ENCODE results near the gene SMIM22. TPM values are rescaled to one million over a fixed set of nuclear protein-coding genes. Genes with fewer than 3 reads are reported as not detected.
A peak's percentile ranks its signal among the peaks of the same experiment; 100 is the strongest.

SMIM22 gene
- total and polyA plus RNA-seq, 11 donors: not detected

DNA sequence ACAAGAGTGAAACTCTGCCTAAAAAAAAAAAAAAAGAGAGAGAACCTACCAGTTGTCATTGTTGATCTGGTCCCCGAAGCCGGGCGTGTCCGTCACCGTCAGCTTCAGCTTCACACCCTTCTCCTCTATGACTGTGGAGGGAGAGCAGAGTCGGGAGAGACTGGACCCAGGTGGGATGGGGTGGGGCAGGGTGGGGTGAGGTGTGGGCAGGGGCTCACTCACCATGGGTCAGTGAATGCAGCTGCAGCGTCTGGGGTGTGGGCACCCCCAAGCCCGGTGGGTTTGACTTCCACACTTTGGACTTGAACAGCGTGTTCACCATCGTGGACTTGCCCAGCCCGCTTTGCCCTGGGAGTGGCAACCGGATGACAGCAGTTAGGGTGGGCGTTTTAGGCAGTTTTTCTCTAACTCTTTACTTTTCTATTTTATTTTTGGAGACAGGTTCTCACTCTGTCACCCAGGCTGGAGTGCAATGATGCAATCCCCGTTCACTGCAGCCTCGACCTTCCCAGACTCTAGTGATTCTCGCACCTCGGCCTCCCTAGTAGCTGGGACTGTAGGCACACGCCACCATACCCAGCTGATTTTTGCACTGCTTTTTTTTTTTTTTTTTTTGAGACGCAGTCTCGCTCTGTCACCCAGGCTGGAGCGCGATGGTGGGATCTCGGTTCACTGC is 9.3 kb upstream of the SMIM22 start:
- H3K4me1 ChIP-seq: no peaks in the 10 kb centered on the region
- no peaks in the 10 kb centered on the region for H3K9me3 ChIP-seq
- no peaks in the 10 kb centered on the region for H3K36me3 ChIP-seq
- intact Hi-C loops (cut with DNase I): no loop called here
- no peak overlapping the region for H3K27ac ChIP-seq
- WGBS, 4 donors: 87 to 94% (median 91%) methylated on average over 23 of the region's 23 CpGs
- no peak overlapping the region for H3K4me3 ChIP-seq
- TF ChIP-seq POLR2A (IDR thresholded peaks at IDR 0.05): no peak
- TF ChIP-seq, protein P1, sequence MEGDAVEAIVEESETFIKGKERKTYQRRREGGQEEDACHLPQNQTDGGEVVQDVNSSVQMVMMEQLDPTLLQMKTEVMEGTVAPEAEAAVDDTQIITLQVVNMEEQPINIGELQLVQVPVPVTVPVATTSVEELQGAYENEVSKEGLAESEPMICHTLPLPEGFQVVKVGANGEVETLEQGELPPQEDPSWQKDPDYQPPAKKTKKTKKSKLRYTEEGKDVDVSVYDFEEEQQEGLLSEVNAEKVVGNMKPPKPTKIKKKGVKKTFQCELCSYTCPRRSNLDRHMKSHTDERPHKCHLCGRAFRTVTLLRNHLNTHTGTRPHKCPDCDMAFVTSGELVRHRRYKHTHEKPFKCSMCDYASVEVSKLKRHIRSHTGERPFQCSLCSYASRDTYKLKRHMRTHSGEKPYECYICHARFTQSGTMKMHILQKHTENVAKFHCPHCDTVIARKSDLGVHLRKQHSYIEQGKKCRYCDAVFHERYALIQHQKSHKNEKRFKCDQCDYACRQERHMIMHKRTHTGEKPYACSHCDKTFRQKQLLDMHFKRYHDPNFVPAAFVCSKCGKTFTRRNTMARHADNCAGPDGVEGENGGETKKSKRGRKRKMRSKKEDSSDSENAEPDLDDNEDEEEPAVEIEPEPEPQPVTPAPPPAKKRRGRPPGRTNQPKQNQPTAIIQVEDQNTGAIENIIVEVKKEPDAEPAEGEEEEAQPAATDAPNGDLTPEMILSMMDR (IDR thresholded peaks at IDR 0.05): no peak
- no peak for ATAC-seq
- DNase-seq: no peak
- H3K27me3 ChIP-seq: no peaks in the 10 kb centered on the region

DNA sequence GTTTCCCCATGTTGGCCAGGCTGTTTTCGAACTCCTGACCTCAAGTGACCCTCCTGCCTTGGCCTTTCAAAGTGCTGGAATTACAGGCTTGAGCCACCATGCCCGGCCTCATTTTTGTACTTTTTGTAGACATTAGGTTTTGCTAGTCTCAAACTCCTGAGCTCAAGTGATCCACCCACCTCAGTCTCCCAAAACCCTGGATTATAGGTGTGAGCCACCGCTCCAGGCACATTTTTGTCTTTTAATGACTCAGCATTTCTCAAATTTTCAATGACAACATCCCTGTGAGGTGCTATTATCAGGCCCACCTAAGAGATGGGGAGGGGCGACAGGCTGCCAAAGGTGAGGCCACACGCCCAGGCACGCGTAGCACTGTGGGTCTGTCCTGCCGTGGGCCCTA is 8.1 kb upstream of the SMIM22 start:
- Histone ChIP-seq H3K36me3 (no peaks in the 10 kb centered on the region), H3K9me3 (no peaks in the 10 kb centered on the region), H3K4me1 (no peaks in the 10 kb centered on the region), H3K4me3 (no peak overlapping the region), H3K27ac (no peak overlapping the region), H3K27me3 (no peaks in the 10 kb centered on the region)
- 94 to 98% (median 96%) methylated on average over 8 of the region's 8 CpGs for WGBS, 4 donors
- no peak for DNase-seq
- TF ChIP-seq, protein P1 (IDR thresholded peaks at IDR 0.05): no peak
- TF ChIP-seq POLR2A (IDR thresholded peaks at IDR 0.05): no peak
- intact Hi-C loops (cut with DNase I): no loop called here
- ATAC-seq: no peak

DNA sequence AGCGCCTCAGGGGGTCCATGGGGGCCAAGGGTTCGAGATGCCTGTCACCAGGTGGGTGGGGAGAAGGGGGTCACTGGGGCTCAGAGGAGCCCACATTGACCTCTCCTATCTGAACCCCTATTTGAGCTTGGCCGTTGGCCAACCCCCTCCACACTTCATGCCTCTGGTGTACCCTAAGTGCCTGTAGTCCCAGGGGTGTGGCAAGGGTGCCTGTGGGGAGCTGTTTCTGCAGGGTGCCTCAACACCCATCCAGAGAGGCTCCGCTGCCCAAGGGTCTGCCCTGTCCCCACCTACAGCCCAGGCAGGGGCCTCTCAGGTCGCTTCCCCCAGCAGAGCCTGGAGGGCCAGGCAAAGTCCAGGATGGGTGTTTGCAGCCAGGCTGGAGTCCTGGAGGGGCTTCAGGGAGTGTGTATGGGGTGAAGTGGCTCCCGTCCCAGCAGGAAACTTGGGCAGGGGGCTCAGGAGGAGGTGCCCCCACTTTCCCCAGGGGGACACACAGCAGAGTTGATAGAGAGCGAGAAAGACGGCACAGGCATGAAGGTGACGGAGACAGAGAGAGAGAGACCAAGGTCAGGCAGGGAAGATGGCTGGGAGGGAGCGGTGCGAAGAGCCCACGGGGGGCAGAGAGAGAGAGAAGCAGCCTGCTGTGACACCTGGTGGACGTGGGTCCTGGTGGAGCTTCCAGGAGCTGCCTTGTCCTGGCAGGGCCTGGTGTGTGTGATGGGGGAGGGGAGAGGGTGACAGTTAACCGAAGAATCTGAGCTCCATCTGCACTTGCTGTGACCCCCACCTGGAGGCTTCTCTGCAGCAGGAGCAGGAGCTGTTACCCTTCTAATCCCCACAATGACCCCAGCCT is 7.3 kb upstream of the SMIM22 start, which contains the start of gene SEPTIN12:
Gene SEPTIN12, minus strand, starts transcription at position 719 of the 856 bp plus-strand sequence. Its CDS starts 700 bp downstream, at position 19.
- peak in 2 of 4 donors; percentile 5 to 15 for ATAC-seq

More for the DNA sequence above, 7.3 kb upstream of the SMIM22 start, which contains the start of gene SEPTIN12:
- no peaks in the 10 kb centered on the region for H3K36me3 ChIP-seq
- DNase-seq: no peak
- no peak within 1 kb of the TSS for H3K27ac ChIP-seq
- H3K27me3 ChIP-seq: no peaks in the 10 kb centered on the region
- no peaks in the 10 kb centered on the region for H3K4me1 ChIP-seq
- H3K4me3 ChIP-seq: no peak within 1 kb of the TSS
- intact Hi-C loops (cut with DNase I): no loop called here
- TF ChIP-seq, protein P1 (IDR thresholded peaks at IDR 0.05): no peak
- TF ChIP-seq POLR2A (IDR thresholded peaks at IDR 0.05): no peak
- no peaks in the 10 kb centered on the region for H3K9me3 ChIP-seq
- 64 to 75% (median 73%) methylated on average over 11 to 14 of the region's 14 CpGs for WGBS, 4 donors
